H9 (cell line): ENCODE measurements around the gene ZNF606. TPM values are rescaled to one million over a fixed set of nuclear protein-coding genes. Genes with fewer than 3 reads are reported as not detected.

ENCODE experiments used
- DNase-seq: peaks from one replicate; pipeline ENCODE4 v3.0.0-alpha.2; 2017
- H2AFZ ChIP-seq: one replicate; pipeline ENCODE4 v1.6.1; 2013; ENCODE audit warnings: mild to moderate bottlenecking, low read length, control low read depth, moderate library complexity
- H2AK5ac ChIP-seq: 2 replicates; pipeline ENCODE4 v1.6.1; 2013; ENCODE audit warnings: low read length, control low read depth, mixed read lengths; ENCODE audit not compliant: insufficient read length
- H2BK120ac ChIP-seq: one replicate; pipeline ENCODE4 v1.6.1; 2013; ENCODE audit warnings: low read depth, mild to moderate bottlenecking, low read length, control low read depth, inconsistent platforms; ENCODE audit not compliant: poor library complexity, severe bottlenecking
- H2BK12ac ChIP-seq: 2 replicates; pipeline ENCODE4 v1.6.1; 2013; ENCODE audit warnings: low read length, control low read depth, mixed read lengths, low read depth; ENCODE audit not compliant: insufficient read length
- H2BK15ac ChIP-seq: 2 replicates; pipeline ENCODE4 v1.6.1; 2013; ENCODE audit warnings: low read depth, low read length, control low read depth
- H2BK20ac ChIP-seq: one replicate; pipeline ENCODE4 v1.6.1; 2013; ENCODE audit warnings: low read depth, mild to moderate bottlenecking, low read length, control low read depth, inconsistent platforms; ENCODE audit not compliant: poor library complexity, severe bottlenecking
- H2BK5ac ChIP-seq: 2 replicates; pipeline ENCODE4 v1.6.1; 2013; ENCODE audit warnings: low read length, control low read depth, mixed read lengths; ENCODE audit not compliant: insufficient read length
- H3K14ac ChIP-seq: 2 replicates; pipeline ENCODE4 v1.6.1; 2013; ENCODE audit warnings: low read length, control low read depth; ENCODE audit not compliant: insufficient read depth
- H3K18ac ChIP-seq: 2 replicates; pipeline ENCODE4 v1.6.1; 2013; ENCODE audit warnings: low read depth, mild to moderate bottlenecking, mixed read lengths, low read length, control low read depth; ENCODE audit not compliant: insufficient read length
- H3K23ac ChIP-seq: 2 replicates; pipeline ENCODE4 v1.6.1; 2013; ENCODE audit warnings: low read length, control low read depth, mixed read lengths, low read depth; ENCODE audit not compliant: insufficient read length
- H3K23me2 ChIP-seq: 2 replicates; pipeline ENCODE4 v1.6.1; 2013; ENCODE audit warnings: low read depth, mild to moderate bottlenecking, mixed read lengths, low read length, control low read depth; ENCODE audit not compliant: insufficient read length, poor library complexity, severe bottlenecking
- H3K27ac ChIP-seq: 2 replicates; pipeline ENCODE4 v1.5.1; 2013; ENCODE audit warnings: low read length, control low read depth, mixed read lengths, low read depth; ENCODE audit not compliant: insufficient read length
- H3K27me3 ChIP-seq: 2 replicates; pipeline ENCODE4 v1.6.1; 2013; ENCODE audit warnings: low read length, control low read depth, inconsistent platforms; ENCODE audit not compliant: insufficient read depth
- H3K4ac ChIP-seq: 2 replicates; pipeline ENCODE4 v1.6.1; 2013; ENCODE audit warnings: low read depth, mild to moderate bottlenecking, control low read depth, inconsistent platforms, low read length, moderate library complexity
- H3K4me1 ChIP-seq: 2 replicates; pipeline ENCODE4 v1.6.1; 2013; ENCODE audit warnings: low read length, control low read depth, inconsistent platforms; ENCODE audit not compliant: insufficient read depth
- H3K4me2 ChIP-seq: 2 replicates; pipeline ENCODE4 v1.6.1; 2013; ENCODE audit warnings: low read length, control low read depth, mixed read lengths; ENCODE audit not compliant: insufficient read length, insufficient read depth
- H3K56ac ChIP-seq: 2 replicates; pipeline ENCODE4 v1.6.1; 2013; ENCODE audit warnings: low read depth, mild to moderate bottlenecking, mixed read lengths, low read length, control low read depth; ENCODE audit not compliant: insufficient read length
- H3K79me1 ChIP-seq: 2 replicates; pipeline ENCODE4 v1.6.1; 2013; ENCODE audit warnings: low read depth, mild to moderate bottlenecking, moderate library complexity, low read length, control low read depth, inconsistent platforms; ENCODE audit not compliant: insufficient read depth, poor library complexity, severe bottlenecking
- H3K79me2 ChIP-seq: 2 replicates; pipeline ENCODE4 v1.6.1; 2013; ENCODE audit warnings: low read length, control low read depth, inconsistent platforms; ENCODE audit not compliant: insufficient read depth
- H3K9ac ChIP-seq: 2 replicates; pipeline ENCODE4 v1.6.1; 2013; ENCODE audit warnings: low read length, control low read depth, mixed read lengths; ENCODE audit not compliant: insufficient read length; ENCODE audit errors: extremely low read depth
- H3K9me3 ChIP-seq: one replicate; pipeline ENCODE4 v1.6.1; 2013; ENCODE audit warnings: low read depth, low read length, inconsistent platforms; ENCODE audit not compliant: control insufficient read depth
- H3T11ph ChIP-seq: one replicate; pipeline ENCODE4 v1.6.1; 2013; ENCODE audit warnings: mild to moderate bottlenecking, low read length, control low read depth, inconsistent platforms
- H4K20me1 ChIP-seq: one replicate; pipeline ENCODE4 v1.6.1; 2013; ENCODE audit not compliant: control insufficient read depth, insufficient read length, insufficient read depth
- H4K5ac ChIP-seq: 2 replicates; pipeline ENCODE4 v1.6.1; 2013; ENCODE audit warnings: low read depth, mild to moderate bottlenecking, mixed read lengths, low read length, control low read depth; ENCODE audit not compliant: insufficient read length
- H4K8ac ChIP-seq: replicated peaks from 2 replicates; pipeline ENCODE4 v1.6.1; 2013; ENCODE audit warnings: low read length, control low read depth, mixed read lengths, low read depth; ENCODE audit not compliant: insufficient read length
- H4K91ac ChIP-seq: 2 replicates; pipeline ENCODE4 v1.6.1; 2013; ENCODE audit warnings: low read depth, mild to moderate bottlenecking, moderate library complexity, mixed read lengths, low read length, control low read depth; ENCODE audit not compliant: insufficient read length
- H3K27ac Mint-ChIP-seq, 3 experiments: 2 replicates in 2 of 3; 3 replicates in 1 of 3; pipeline ENCODE4 v1.8.0; 2020 to 2021; ENCODE audit warnings: mixed read lengths in 3 of 3, mild to moderate bottlenecking in 1 of 3, moderate library complexity in 1 of 3
- H3K27me3 Mint-ChIP-seq: 2 replicates; pipeline ENCODE4 v1.8.0; 2021; ENCODE audit warnings: low read depth, mild to moderate bottlenecking, moderate library complexity, mixed read lengths
- H3K36me3 Mint-ChIP-seq, 3 experiments: 2 replicates in 2 of 3; 3 replicates in 1 of 3; pipeline ENCODE4 v1.8.0; 2020 to 2021; ENCODE audit warnings: low read depth in 3 of 3, mixed read lengths in 3 of 3; ENCODE audit not compliant: insufficient read depth in 1 of 3
- H3K4me1 Mint-ChIP-seq, 2 experiments: 2 replicates each; pipeline ENCODE4 v1.8.0; 2020; ENCODE audit warnings: mixed read lengths in 2 of 2
- H3K4me3 Mint-ChIP-seq, 2 experiments: 2 replicates in 1 of 2; 3 replicates in 1 of 2; pipeline ENCODE4 v1.8.0; 2020 to 2021; ENCODE audit warnings: mild to moderate bottlenecking in 2 of 2, mixed read lengths in 2 of 2, moderate library complexity in 1 of 2
- H3K9me3 Mint-ChIP-seq, 2 experiments: 2 replicates in 1 of 2; 3 replicates in 1 of 2; pipeline ENCODE4 v1.8.0; 2020; ENCODE audit warnings: mild to moderate bottlenecking in 2 of 2, mixed read lengths in 2 of 2, moderate library complexity in 1 of 2
- CTCF ChIP-seq: fragments of 200-600 bp; sonication (generic); conservative IDR thresholded peaks from 3 replicates; pipeline ENCODE4 v1.8.0; 2021; ENCODE audit warnings: antibody characterized with exemption, mild to moderate bottlenecking
- WGBS: extraction: QIAGEN DNeasy Blood & Tissue Kit; methylation state at CpG from one replicate; pipeline ENCODE4 v1.1.7; 2013; ENCODE audit warnings: missing lambda C conversion rate, low lambda C conversion rate, mixed read lengths; ENCODE audit not compliant: insufficient read length; ENCODE audit errors: extremely low coverage; 5-methylcytosine and 5-hydroxymethylcytosine counted together
- total RNA-seq: library from RNA; stranded (reverse); gene quantifications from 2 replicates; pipeline ENCODE4 v1.2.1, GENCODE V29; 2021

The ZNF606 gene
- total RNA-seq, 1 experiment from 2014 or later = 13.4 TPM

GRCh38 chr19:58010507-58010906 is 7.9 kb upstream of the ZNF606 start:
- Histone ChIP-seq H3K18ac (no peak overlapping the region), H3K27ac (no peak overlapping the region), H4K91ac (no peak overlapping the region), H4K8ac (no peak overlapping the region), H2BK120ac (no peak overlapping the region), H2BK5ac (no peak overlapping the region), H3K23me2 (no peaks in the 10 kb centered on the region), H3K9me3 (peaks cover 11% of the 10 kb centered on the region), H3K4me2 (no peak overlapping the region), H2BK12ac (no peak overlapping the region), H2AFZ (no peak overlapping the region), H3K79me1 (no peaks in the 10 kb centered on the region), H3K14ac (no peak overlapping the region), H3K56ac (no peak overlapping the region), H3K4me1 (no peaks in the 10 kb centered on the region), H2BK15ac (no peak overlapping the region), H4K5ac (no peak overlapping the region), H3K23ac (no peak overlapping the region), H4K20me1 (no peaks in the 10 kb centered on the region), H2AK5ac (no peak overlapping the region), H3K9ac (no peak overlapping the region), H3K79me2 (no peaks in the 10 kb centered on the region), H3T11ph (no peak overlapping the region), H3K27me3 (no peaks in the 10 kb centered on the region), H3K4ac (no peak overlapping the region), H2BK20ac (no peak overlapping the region)
- no peaks in the 10 kb centered on the region for H3K4me1 Mint-ChIP-seq
- H3K4me3 Mint-ChIP-seq = no peak overlapping the region
- H3K9me3 Mint-ChIP-seq = peaks cover 76 to 81% of the 10 kb centered on the region in 2 experiments
- TF ChIP-seq CTCF = no peak
- DNase-seq = no peak
- peaks cover 12% of the 10 kb centered on the region for H3K27me3 Mint-ChIP-seq
- H3K36me3 Mint-ChIP-seq = peaks cover 51 to 64% (median 63%) of the 10 kb centered on the region in 3 experiments
- H3K27ac Mint-ChIP-seq = no peak overlapping the region
- WGBS = no CpG with 5 or more reads among the region's 22 CpGs
